ENCODE results near the gene B3GNT7. TPM values are rescaled to one million over a fixed set of nuclear protein-coding genes. Genes with fewer than 3 reads are reported as not detected.
"Not testable (repeated sequence)": the region's sequence is repeated elsewhere in the genome, so short reads cannot be mapped to it uniquely, and the experiment has no call there.

The B3GNT7 gene
- polyA plus RNA-seq, 1 donor, result 0.68 TPM

DNA sequence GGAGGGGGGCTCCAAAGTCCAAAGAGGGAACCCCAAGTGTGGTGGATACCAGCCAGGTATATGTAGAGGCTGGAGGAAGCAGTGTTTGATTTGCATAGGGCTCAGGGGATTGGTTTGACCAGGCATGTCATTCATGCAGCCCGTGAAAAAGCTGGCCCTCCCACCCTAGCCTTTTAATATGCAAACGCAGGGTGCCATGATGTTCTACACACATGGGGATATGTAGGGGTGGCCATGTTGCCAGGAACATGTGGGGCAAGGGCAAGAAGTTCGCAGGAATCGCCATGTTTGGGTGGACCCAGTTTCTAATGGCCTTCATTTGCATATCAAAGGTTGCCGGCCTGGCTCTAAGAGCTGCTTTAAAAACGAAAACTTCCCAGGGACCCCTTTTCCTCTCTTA is 33.6 kb downstream of the B3GNT7 start:
- no peak for DNase-seq

DNA sequence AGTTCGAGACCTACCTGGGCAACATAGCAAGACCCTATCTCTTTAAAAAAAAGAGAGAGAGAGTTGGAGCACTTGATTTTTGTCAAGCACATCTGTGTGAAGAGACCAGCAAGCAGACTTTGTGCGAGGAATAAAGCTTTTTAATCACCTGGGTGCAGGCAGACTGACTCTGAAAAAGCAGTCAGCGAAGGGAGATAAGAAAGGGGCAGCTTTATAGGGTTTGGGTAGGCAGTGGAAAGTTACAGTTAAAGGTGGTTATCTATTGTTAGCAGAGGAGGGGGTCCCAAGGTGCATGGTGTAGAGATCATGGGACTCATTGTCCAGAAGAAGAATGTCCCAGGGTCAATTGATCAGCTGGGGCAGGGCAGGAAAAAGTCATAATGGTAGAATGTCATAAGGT is 34.4 kb downstream of the B3GNT7 start:
- no peak for DNase-seq

GRCh38 chr2:231430437-231430836 is 34.9 kb downstream of the B3GNT7 start:
- DNase-seq, result not testable (repeated sequence)

GRCh38 chr2:231431606-231432005 is 36.1 kb downstream of the B3GNT7 start:
- no peak for DNase-seq

- DNase-seq, result no peak
Measured at GRCh38 chr2:231433990-231434389, 38.5 kb downstream of the B3GNT7 start.

DNA sequence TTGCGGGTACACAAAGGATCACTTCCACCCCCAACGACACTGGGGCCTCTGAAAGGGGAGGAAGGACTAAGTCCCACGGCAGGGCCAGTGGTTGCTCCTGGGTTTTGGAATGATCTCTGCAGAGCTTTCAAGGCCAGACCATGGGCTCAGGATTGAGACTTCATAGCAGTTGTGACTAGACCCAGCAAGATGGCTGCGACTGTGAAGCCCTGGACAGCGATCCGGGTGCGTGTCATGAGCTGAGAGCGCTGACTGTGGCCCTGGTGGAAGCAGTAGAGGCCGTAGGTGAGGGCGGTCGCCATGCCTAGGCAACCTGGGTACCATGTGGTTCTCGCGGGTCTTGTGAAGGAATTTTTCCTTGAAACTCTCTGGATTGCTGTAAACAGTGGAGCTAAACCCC is 41.4 kb downstream of the B3GNT7 start:
- no peak for DNase-seq

- no peak for DNase-seq
Measured at GRCh38 chr2:231449503-231450054, 54.1 kb downstream of the B3GNT7 start.

GRCh38 chr2:231450548-231450989 is 55.1 kb downstream of the B3GNT7 start:
- DNase-seq, result no peak

Other genes with a start within 250 kb of the B3GNT7 start
- gene ARMC9, start 197.1 kb upstream of the B3GNT7 start, polyA plus RNA-seq (ENCODE audit: insufficient read length), result 6.3 TPM
- gene NCL, start 68.8 kb downstream of the B3GNT7 start, polyA plus RNA-seq (ENCODE audit: insufficient read length), result 613 TPM
- 0.37 TPM for gene NMUR1, start 134.7 kb downstream of the B3GNT7 start, polyA plus RNA-seq (ENCODE audit: insufficient read length)
- not detected for gene TEX44, start 197.2 kb downstream of the B3GNT7 start, polyA plus RNA-seq (ENCODE audit: insufficient read length)

Measured in hindlimb muscle (tissue), 1 donor.